AG04449 (cell line): Measurements from ENCODE around the gene TMEM272.
A peak's percentile ranks its signal among the peaks of the same experiment; 100 is the strongest.

Experiments
- CTCF ChIA-PET: fragments of 350-600 bp; formaldehyde crosslinking; extraction: SDS; loops from one replicate; lab custom pipeline; 2021; ENCODE audit warnings: antibody characterized with exemption; lab: Yijun Ruan, JAX
- POLR2A ChIA-PET: fragments of 400-600, 350-600 bp; formaldehyde crosslinking; extraction: SDS; loops from one replicate; lab custom pipeline; 2020; ENCODE audit warnings: antibody characterized with exemption, inconsistent platforms; lab: Yijun Ruan, JAX
- DNase-seq: peaks from one replicate; pipeline ENCODE4 v3.0.0-alpha.2; 2010; ENCODE audit warnings: low read depth, low spot score
- H3K4me3 ChIP-seq: 2 replicates; pipeline ENCODE4 v1.5.1; 2011; ENCODE audit warnings: low read depth, mild to moderate bottlenecking, control low read depth, low read length
- CTCF ChIP-seq: IDR thresholded peaks from one replicate; pipeline ENCODE4 v1.5.1; 2011; ENCODE audit warnings: mild to moderate bottlenecking, moderate library complexity, low read length, control low read depth, inconsistent platforms; ENCODE audit not compliant: insufficient read depth; ENCODE audit errors: missing control alignments

Gene TMEM272

GRCh38 chr13:51804295-51805172 lies 40.4 kb downstream of the TMEM272 start:
- peak overlapping the region; percentile 74 for H3K4me3 ChIP-seq
- ChIA-PET CTCF (interaction anchor here (1.7 to 3.3 kb wide), 2 partner anchors 11 to 323 kb away, joined by 3 to 37 read pairs; no protein-coding TSS in a partner anchor), POLR2A (no interaction called here)
- DNase-seq: no peak
- no peak for TF ChIP-seq CTCF

- no peak for TF ChIP-seq CTCF
- POLR2A ChIA-PET: no interaction called here
- H3K4me3 ChIP-seq: peak within 1 kb of the TSS; percentile 74
- CTCF ChIA-PET: interaction anchor here (1.1 to 10.4 kb wide), 2 partner anchors 12 to 371 kb away, joined by 3 to 96 read pairs; no protein-coding TSS in a partner anchor
- no peak for DNase-seq
Measured at GRCh38 chr13:51803422-51804294, 41.3 kb downstream of the TMEM272 start, which contains the start of gene DHRS12. DHRS12 (minus strand) TSS chr13:51804163; CDS start chr13:51799659, 4,504 bp downstream.

GRCh38 chr13:51802631-51803418 lies 42.2 kb downstream of the TMEM272 start:
- CTCF ChIA-PET: interaction anchor here (1.1 to 10.4 kb wide), 3 partner anchors 13 to 370 kb away, joined by 3 to 96 read pairs (median 3); no protein-coding TSS in a partner anchor
- TF ChIP-seq CTCF: no peak
- POLR2A ChIA-PET: no interaction called here
- DNase-seq: no peak
- peak overlapping the region; percentile 74 for H3K4me3 ChIP-seq

- DNase-seq: no peak
- H3K4me3 ChIP-seq: no peak overlapping the region
- ChIA-PET POLR2A (interaction anchor here (2.2 kb wide), 1 partner anchor 349 kb away, joined by 13 read pairs; the partner anchor contains the start of gene INTS6), CTCF (interaction anchor here (0.9 to 10.4 kb wide), 7 partner anchors 10 to 677 kb away, joined by 3 to 96 read pairs (median 8); partner anchors contain the start of gene NEK5)
- no peak for TF ChIP-seq CTCF
Measured at GRCh38 chr13:51801631-51802099, 43.3 kb downstream of the TMEM272 start.

- ChIA-PET CTCF (interaction anchor here (0.9 to 10.4 kb wide), 6 partner anchors 14 to 676 kb away, joined by 3 to 96 read pairs (median 8); partner anchors contain the start of gene NEK5), POLR2A (interaction anchor here (2.2 kb wide), 1 partner anchor 347 kb away, joined by 13 read pairs; the partner anchor contains the start of gene INTS6)
- no peak for DNase-seq
- H3K4me3 ChIP-seq: no peak overlapping the region
- TF ChIP-seq CTCF: no peak
Measured at GRCh38 chr13:51800486-51800885, 44.5 kb downstream of the TMEM272 start.
